Stimulated activated naive CD8-positive, alpha-beta T cell treated with anti-CD3 and anti-CD28 coated beads, Interleukin-15, amount 100 ng/mL, for 72 hours (primary cell): ENCODE data around the gene LRP6.
"Not testable (repeated sequence)": the region's sequence is repeated elsewhere in the genome, so short reads cannot be mapped to it uniquely, and the experiment has no call there.

Source experiments
- ATAC-seq: fragments of 150-1000 bp; cut with Tn5 transposase; 2 replicates; pipeline ENCODE4 v1.10.0; 2021; ENCODE audit warnings: mild to moderate bottlenecking, moderate library complexity
- DNase-seq, 2 donors: peaks; one replicate each; pipeline ENCODE4 v3.0.0; 2021 to 2022
- H3K27ac Mint-ChIP-seq, 2 donors: one replicate each; pipeline ENCODE4 v1.8.0; 2022; ENCODE audit warnings: mild to moderate bottlenecking in 2 of 2, mixed read lengths in 2 of 2, moderate library complexity in 2 of 2
- H3K27me3 Mint-ChIP-seq: one replicate; pipeline ENCODE4 v1.8.0; 2022; ENCODE audit warnings: mixed read lengths
- H3K4me1 Mint-ChIP-seq: one replicate; pipeline ENCODE4 v1.8.0; 2022; ENCODE audit warnings: mild to moderate bottlenecking, mixed read lengths
- H3K4me3 Mint-ChIP-seq, 2 donors: one replicate each; pipeline ENCODE4 v1.8.0; 2022; ENCODE audit warnings: mild to moderate bottlenecking in 2 of 2, mixed read lengths in 2 of 2, moderate library complexity in 1 of 2
- H3K9me3 Mint-ChIP-seq, 2 donors: one replicate each; pipeline ENCODE4 v1.8.0; 2022; ENCODE audit warnings: mixed read lengths in 2 of 2

Gene LRP6

GRCh38 chr12:12266873-12267741, at the start of gene LRP6:
LRP6 (minus strand) TSS chr12:12267044; CDS start chr12:12266735, 309 bp downstream.
- H3K27me3 Mint-ChIP-seq: peaks cover 28% of the 10 kb centered on the region
- peak; percentile 96 for ATAC-seq

GRCh38 chr12:12315838-12316237, 49.0 kb upstream of the LRP6 start:
- peaks cover 6% of the 10 kb centered on the region for H3K4me1 Mint-ChIP-seq
- no peak overlapping the region for H3K27ac Mint-ChIP-seq
- DNase-seq (no peak), ATAC-seq (no peak)
- H3K27me3 Mint-ChIP-seq: no peaks in the 10 kb centered on the region
- H3K4me3 Mint-ChIP-seq: no peak overlapping the region
- H3K9me3 Mint-ChIP-seq: no peaks in the 10 kb centered on the region

More at GRCh38 chr12:12266873-12267741, at the start of gene LRP6:
- Mint-ChIP-seq H3K4me1 (peaks cover 22% of the 10 kb centered on the region), H3K27ac (peak within 1 kb of the TSS; percentile 80 to 90), H3K9me3 (no peaks in the 10 kb centered on the region), H3K4me3 (peak within 1 kb of the TSS; percentile 89 to 95)
- DNase-seq: peak; percentile 81 to 85

GRCh38 chr12:12310695-12311094, 43.9 kb upstream of the LRP6 start:
- not testable (repeated sequence) for H3K27ac Mint-ChIP-seq, H3K9me3 Mint-ChIP-seq, H3K27me3 Mint-ChIP-seq, H3K4me3 Mint-ChIP-seq, H3K4me1 Mint-ChIP-seq, DNase-seq, ATAC-seq

GRCh38 chr12:12305568-12306300, 38.9 kb upstream of the LRP6 start:
- peak in 1 of 2 donors; percentile 37 for DNase-seq
- H3K4me1 Mint-ChIP-seq: peaks cover 6% of the 10 kb centered on the region
- peak; percentile 96 for ATAC-seq
- peak overlapping the region in 1 of 2 donors; percentile 31 for H3K27ac Mint-ChIP-seq
- H3K27me3 Mint-ChIP-seq: peaks cover 7% of the 10 kb centered on the region
- H3K9me3 Mint-ChIP-seq: no peaks in the 10 kb centered on the region
- H3K4me3 Mint-ChIP-seq: no peak overlapping the region

- H3K4me3 Mint-ChIP-seq: no peak overlapping the region
- ATAC-seq (no peak), DNase-seq (no peak)
- H3K27me3 Mint-ChIP-seq: peaks cover 7% of the 10 kb centered on the region
- H3K9me3 Mint-ChIP-seq: no peaks in the 10 kb centered on the region
- H3K4me1 Mint-ChIP-seq: peaks cover 6% of the 10 kb centered on the region
- H3K27ac Mint-ChIP-seq: no peak overlapping the region
These were observed 36.1 kb upstream of the LRP6 start for GRCh38 chr12:12302976-12303375.

GRCh38 chr12:12301122-12301521, 34.3 kb upstream of the LRP6 start:
- DNase-seq (no peak), ATAC-seq (no peak)
- H3K9me3 Mint-ChIP-seq: no peaks in the 10 kb centered on the region
- peaks cover 6% of the 10 kb centered on the region for H3K4me1 Mint-ChIP-seq
- H3K27me3 Mint-ChIP-seq: peaks cover 7% of the 10 kb centered on the region
- no peak overlapping the region for H3K4me3 Mint-ChIP-seq
- no peak overlapping the region for H3K27ac Mint-ChIP-seq

- DNase-seq (no peak), ATAC-seq (no peak)
- H3K4me3 Mint-ChIP-seq: no peak overlapping the region
- H3K27me3 Mint-ChIP-seq: no peaks in the 10 kb centered on the region
- no peak overlapping the region for H3K27ac Mint-ChIP-seq
- no peaks in the 10 kb centered on the region for H3K4me1 Mint-ChIP-seq
- H3K9me3 Mint-ChIP-seq: no peaks in the 10 kb centered on the region
These were observed 30.5 kb upstream of the LRP6 start for GRCh38 chr12:12297201-12297830.

GRCh38 chr12:12294215-12295005, 27.6 kb upstream of the LRP6 start:
- Mint-ChIP-seq H3K9me3 (no peaks in the 10 kb centered on the region), H3K27ac (no peak overlapping the region)

GRCh38 chr12:12290206-12290605, 23.4 kb upstream of the LRP6 start:
- DNase-seq: no peak
- H3K4me3 Mint-ChIP-seq: no peak overlapping the region
- no peaks in the 10 kb centered on the region for H3K27me3 Mint-ChIP-seq
- no peak for ATAC-seq
- no peak overlapping the region for H3K27ac Mint-ChIP-seq
- no peaks in the 10 kb centered on the region for H3K4me1 Mint-ChIP-seq
- H3K9me3 Mint-ChIP-seq: no peaks in the 10 kb centered on the region

More at GRCh38 chr12:12294215-12295005, 27.6 kb upstream of the LRP6 start:
- H3K4me1 Mint-ChIP-seq: no peaks in the 10 kb centered on the region
- H3K4me3 Mint-ChIP-seq: no peak overlapping the region
- DNase-seq (no peak), ATAC-seq (no peak)
- no peaks in the 10 kb centered on the region for H3K27me3 Mint-ChIP-seq

- no peak for ATAC-seq
- Mint-ChIP-seq H3K4me1 (no peaks in the 10 kb centered on the region), H3K4me3 (no peak overlapping the region), H3K9me3 (no peaks in the 10 kb centered on the region), H3K27ac (no peak overlapping the region), H3K27me3 (peaks cover 19% of the 10 kb centered on the region)
- DNase-seq: no peak
These were observed 19.6 kb upstream of the LRP6 start for GRCh38 chr12:12286441-12286840.

GRCh38 chr12:12282761-12283425, 16.0 kb upstream of the LRP6 start:
- no peaks in the 10 kb centered on the region for H3K4me1 Mint-ChIP-seq
- peaks cover 2 to 4% of the 10 kb centered on the region in 2 donors for H3K9me3 Mint-ChIP-seq
- ATAC-seq (no peak), DNase-seq (no peak)
- H3K27me3 Mint-ChIP-seq: peaks cover 21% of the 10 kb centered on the region
- H3K27ac Mint-ChIP-seq: no peak overlapping the region
- no peak overlapping the region for H3K4me3 Mint-ChIP-seq

- Mint-ChIP-seq H3K9me3 (peaks cover 5 to 10% of the 10 kb centered on the region in 2 donors), H3K27ac (no peak overlapping the region), H3K4me3 (no peak overlapping the region), H3K4me1 (no peaks in the 10 kb centered on the region), H3K27me3 (peaks cover 21% of the 10 kb centered on the region)
- DNase-seq: no peak
- ATAC-seq: no peak
These were observed 15.4 kb upstream of the LRP6 start for GRCh38 chr12:12282202-12282601.

- peaks cover 21% of the 10 kb centered on the region for H3K27me3 Mint-ChIP-seq
- ATAC-seq: no peak
- no peak overlapping the region for H3K27ac Mint-ChIP-seq
- H3K4me3 Mint-ChIP-seq: no peak overlapping the region
- DNase-seq: no peak
- H3K9me3 Mint-ChIP-seq: peaks cover 5 to 10% of the 10 kb centered on the region in 2 donors
- no peaks in the 10 kb centered on the region for H3K4me1 Mint-ChIP-seq
These were observed 14.3 kb upstream of the LRP6 start for GRCh38 chr12:12281134-12281533.

GRCh38 chr12:12278899-12279298, 12.1 kb upstream of the LRP6 start:
- Mint-ChIP-seq H3K4me1 (no peaks in the 10 kb centered on the region), H3K27me3 (peaks cover 21% of the 10 kb centered on the region), H3K4me3 (no peak overlapping the region), H3K27ac (no peak overlapping the region), H3K9me3 (peaks cover 5 to 10% of the 10 kb centered on the region in 2 donors)
- ATAC-seq (no peak), DNase-seq (no peak)
